ENCODE results near the gene ABCC3. TPM values are rescaled to one million over a fixed set of nuclear protein-coding genes. Genes with fewer than 3 reads are reported as not detected.
"Not testable (repeated sequence)": the region's sequence is repeated elsewhere in the genome, so short reads cannot be mapped to it uniquely, and the experiment has no call there.

ABCC3 gene
- polyA plus RNA-seq, 2 donors, result 17.7 to 32.0 TPM

DNA sequence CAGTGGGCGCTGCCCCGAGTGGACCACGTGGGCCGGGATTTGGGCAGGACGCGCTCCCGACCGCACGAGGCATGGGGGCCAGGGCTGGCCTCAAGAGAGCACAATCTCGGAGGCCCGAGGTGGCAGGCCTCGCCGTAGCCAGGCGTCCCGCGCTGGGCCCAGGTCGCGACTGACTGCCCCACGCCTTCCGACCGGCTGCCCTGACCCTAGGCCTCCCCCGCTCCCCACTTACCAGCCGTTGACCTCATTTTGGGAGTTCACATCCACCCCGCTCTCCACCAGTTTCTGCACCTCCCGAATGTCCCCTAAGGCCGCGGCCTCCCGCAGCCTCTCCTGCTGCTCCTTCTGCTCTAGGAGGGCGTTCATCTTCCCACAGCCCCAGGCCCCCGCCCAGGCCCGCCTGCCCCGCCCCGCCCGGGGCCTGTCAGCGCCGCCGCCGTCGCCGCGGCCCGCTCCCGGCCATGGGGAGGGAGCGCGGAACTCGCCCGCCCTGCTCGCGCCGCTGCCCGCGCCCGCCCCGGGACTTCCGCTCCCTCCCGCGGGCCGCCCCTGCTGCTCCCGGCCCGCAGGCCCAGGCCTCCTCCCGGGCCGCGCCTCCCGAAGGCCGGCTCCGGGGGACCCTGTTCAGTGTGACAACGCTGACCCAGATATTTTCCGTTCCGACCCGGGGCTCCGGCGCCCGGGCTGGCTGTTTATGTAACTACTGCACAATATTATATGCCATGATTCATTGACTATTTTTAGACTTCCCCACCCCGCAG is 72.8 kb downstream of the ABCC3 start, which contains the start of gene ANKRD40:
ANKRD40 (minus strand) TSS at position 626 of the 761 bp plus-strand sequence; CDS start at position 366, 260 bp downstream.
- WGBS, 2 donors, result 0% methylated on average over 68 to 74 of the region's 74 CpGs
- Histone ChIP-seq H3K27me3 (ENCODE audit: control insufficient read depth in 1 of 2, insufficient read depth in 2 of 2, low read length in 2 of 2) (no peaks in the 10 kb centered on the region), H3K4me1 (ENCODE audit: control insufficient read depth in 2 of 2, insufficient read depth in 2 of 2, low read length in 1 of 2) (peaks cover 0 to 4% of the 10 kb centered on the region in 2 donors), H3K27ac (ENCODE audit: low read depth in 2 of 2, low read length in 1 of 2) (peak within 1 kb of the TSS; percentile 96 to 97), H3K36me3 (ENCODE audit: control insufficient read depth in 2 of 2, insufficient read depth in 2 of 2, low read length in 1 of 2) (no peaks in the 10 kb centered on the region), H3K9me3 (ENCODE audit: control insufficient read depth in 2 of 2, insufficient read depth in 1 of 2, low read depth in 1 of 2, low read length in 1 of 2) (no peaks in the 10 kb centered on the region), H3K4me3 (ENCODE audit: low read depth in 1 of 2, low read length in 2 of 2) (peak within 1 kb of the TSS; percentile 55 to 79)

DNA sequence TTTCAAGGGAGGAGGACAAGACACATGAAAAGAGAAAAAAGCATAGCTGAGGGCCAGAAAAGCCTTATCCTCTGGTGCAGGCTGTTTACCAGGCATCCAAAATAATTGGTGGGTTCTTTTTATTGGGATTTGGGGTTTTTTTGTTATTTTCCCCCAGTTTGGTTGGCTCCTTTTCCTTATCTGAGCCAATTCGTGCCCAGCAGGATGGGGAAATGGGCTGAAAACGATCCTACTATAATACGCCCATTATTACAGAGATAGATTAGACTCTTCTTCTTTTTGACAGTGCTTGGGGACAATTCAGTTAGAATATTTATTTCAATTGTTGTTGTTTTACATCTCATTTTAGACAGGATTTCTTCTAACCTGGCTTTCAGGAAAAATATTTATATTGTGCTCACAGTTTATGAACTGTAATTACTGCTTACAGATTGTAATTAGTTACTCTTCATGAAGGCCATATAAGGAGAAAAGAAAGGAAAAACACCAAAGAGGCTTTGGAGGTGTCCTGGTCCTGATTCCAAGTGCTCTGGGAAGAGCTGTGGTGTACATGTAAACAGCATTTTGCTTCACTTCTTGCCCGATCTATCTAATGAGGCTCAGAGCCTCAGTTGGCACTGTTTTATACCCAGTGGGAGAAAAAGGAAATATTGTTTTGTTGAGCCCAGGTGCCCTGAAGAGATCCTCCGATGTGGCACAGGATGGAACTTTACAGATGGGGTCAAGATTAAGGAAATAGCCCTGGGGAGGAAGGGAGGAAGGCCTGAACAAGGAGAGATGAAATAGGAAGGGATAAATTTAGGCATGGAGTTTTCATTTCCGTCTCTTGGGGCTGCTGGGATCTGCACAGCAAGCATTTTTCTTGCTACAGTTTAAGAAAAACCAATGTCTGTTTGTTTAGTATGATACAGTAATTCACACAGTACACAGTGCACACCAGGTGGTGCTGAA is 73.6 kb downstream of the ABCC3 start:
- peak overlapping the region; percentile 55 to 79 for H3K4me3 ChIP-seq (ENCODE audit: low read depth in 1 of 2, low read length in 2 of 2)
- H3K27me3 ChIP-seq (ENCODE audit: control insufficient read depth in 1 of 2, insufficient read depth in 2 of 2, low read length in 2 of 2), result no peaks in the 10 kb centered on the region
- H3K36me3 ChIP-seq (ENCODE audit: control insufficient read depth in 2 of 2, insufficient read depth in 2 of 2, low read length in 1 of 2), result no peaks in the 10 kb centered on the region
- peaks cover 0 to 4% of the 10 kb centered on the region in 2 donors for H3K4me1 ChIP-seq (ENCODE audit: control insufficient read depth in 2 of 2, insufficient read depth in 2 of 2, low read length in 1 of 2)
- peak overlapping the region; percentile 96 to 97 for H3K27ac ChIP-seq (ENCODE audit: low read depth in 2 of 2, low read length in 1 of 2)
- 3 to 4% methylated on average over 6 of the region's 6 CpGs for whole genome bisulfite sequencing, 2 donors
- no peaks in the 10 kb centered on the region for H3K9me3 ChIP-seq (ENCODE audit: control insufficient read depth in 2 of 2, insufficient read depth in 1 of 2, low read depth in 1 of 2, low read length in 1 of 2)

DNA sequence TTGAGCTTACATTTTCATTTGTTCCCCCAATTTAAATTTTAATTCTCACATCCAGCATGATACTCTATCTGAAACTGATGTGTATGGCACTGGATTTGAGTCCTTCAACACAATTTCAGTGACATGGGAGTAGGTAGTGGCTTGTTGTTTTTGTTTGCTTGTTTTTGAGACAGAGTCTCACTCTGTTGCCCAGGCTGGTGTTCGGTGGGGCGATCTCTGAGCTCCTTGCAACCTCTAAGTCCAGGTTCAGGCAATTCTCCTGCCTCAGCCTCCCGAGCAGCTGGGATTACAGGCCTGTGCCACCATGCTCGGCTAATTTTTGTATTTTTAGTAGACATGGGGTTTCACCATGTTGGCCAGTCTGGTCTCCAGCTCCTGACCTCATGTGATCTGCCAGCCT is 74.4 kb downstream of the ABCC3 start:
- not testable (repeated sequence) for H3K27me3 ChIP-seq (ENCODE audit: control insufficient read depth in 1 of 2, insufficient read depth in 2 of 2, low read length in 2 of 2); H3K4me3 ChIP-seq (ENCODE audit: low read depth in 1 of 2, low read length in 2 of 2); H3K9me3 ChIP-seq (ENCODE audit: control insufficient read depth in 2 of 2, insufficient read depth in 1 of 2, low read depth in 1 of 2, low read length in 1 of 2); H3K36me3 ChIP-seq (ENCODE audit: control insufficient read depth in 2 of 2, insufficient read depth in 2 of 2, low read length in 1 of 2); H3K4me1 ChIP-seq (ENCODE audit: control insufficient read depth in 2 of 2, insufficient read depth in 2 of 2, low read length in 1 of 2)
- H3K27ac ChIP-seq (ENCODE audit: low read depth in 2 of 2, low read length in 1 of 2), result peak overlapping the region; percentile 75 to 97
- WGBS, 2 donors, result 85 to 86% methylated on average over 4 of the region's 4 CpGs

DNA sequence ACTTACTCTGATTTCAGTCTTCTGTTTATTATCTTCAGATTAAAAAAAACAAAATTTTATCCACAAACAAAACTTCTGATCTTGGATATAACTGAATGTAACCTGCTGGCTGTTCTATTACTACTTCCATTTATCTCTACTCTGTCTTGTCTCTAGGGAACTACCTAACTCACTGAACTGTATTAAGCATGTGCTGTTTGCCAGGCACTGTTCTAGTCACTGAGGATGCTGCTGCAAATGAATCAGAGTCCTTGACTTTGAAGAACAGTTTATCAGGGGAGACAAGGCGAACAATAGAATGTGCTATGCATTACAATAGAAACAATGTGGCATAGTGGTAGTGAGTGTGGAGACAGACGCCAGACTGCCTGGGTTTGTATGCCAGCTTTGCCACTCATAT is 75.3 kb downstream of the ABCC3 start:
- Histone ChIP-seq H3K9me3 (ENCODE audit: control insufficient read depth in 2 of 2, insufficient read depth in 1 of 2, low read depth in 1 of 2, low read length in 1 of 2) (no peaks in the 10 kb centered on the region), H3K4me3 (ENCODE audit: low read depth in 1 of 2, low read length in 2 of 2) (no peak overlapping the region), H3K36me3 (ENCODE audit: control insufficient read depth in 2 of 2, insufficient read depth in 2 of 2, low read length in 1 of 2) (no peaks in the 10 kb centered on the region), H3K27ac (ENCODE audit: low read depth in 2 of 2, low read length in 1 of 2) (no peak overlapping the region), H3K4me1 (ENCODE audit: control insufficient read depth in 2 of 2, insufficient read depth in 2 of 2, low read length in 1 of 2) (peaks cover 0 to 2% of the 10 kb centered on the region in 2 donors), H3K27me3 (ENCODE audit: control insufficient read depth in 1 of 2, insufficient read depth in 2 of 2, low read length in 2 of 2) (no peaks in the 10 kb centered on the region)
- WGBS, 2 donors, result 81 to 83% methylated on average over 2 of the region's 2 CpGs

DNA sequence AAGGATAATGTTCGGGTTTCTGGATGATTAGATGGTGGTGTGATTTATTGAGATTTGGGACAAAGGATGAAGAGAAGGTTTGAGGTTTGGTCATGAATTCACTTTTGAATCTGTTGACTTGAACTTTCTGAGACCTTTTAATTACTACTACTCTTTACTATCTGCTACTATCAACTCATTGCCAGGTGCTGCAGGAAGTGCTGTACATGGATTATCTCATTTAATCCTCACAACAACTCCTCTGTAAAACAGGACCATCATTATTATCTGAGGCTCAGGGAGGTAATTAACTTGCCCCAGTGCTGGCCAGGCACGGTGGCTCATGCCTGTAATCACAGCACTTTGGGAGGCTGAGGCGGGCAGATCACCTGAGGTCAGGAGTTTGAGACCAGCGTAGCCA is 76.0 kb downstream of the ABCC3 start:
- Histone ChIP-seq H3K9me3 (ENCODE audit: control insufficient read depth in 2 of 2, insufficient read depth in 1 of 2, low read depth in 1 of 2, low read length in 1 of 2) (no peaks in the 10 kb centered on the region), H3K27me3 (ENCODE audit: control insufficient read depth in 1 of 2, insufficient read depth in 2 of 2, low read length in 2 of 2) (no peaks in the 10 kb centered on the region), H3K36me3 (ENCODE audit: control insufficient read depth in 2 of 2, insufficient read depth in 2 of 2, low read length in 1 of 2) (no peaks in the 10 kb centered on the region), H3K4me1 (ENCODE audit: control insufficient read depth in 2 of 2, insufficient read depth in 2 of 2, low read length in 1 of 2) (peaks cover 0 to 2% of the 10 kb centered on the region in 2 donors), H3K4me3 (ENCODE audit: low read depth in 1 of 2, low read length in 2 of 2) (no peak overlapping the region), H3K27ac (ENCODE audit: low read depth in 2 of 2, low read length in 1 of 2) (no peak overlapping the region)
- 93 to 95% methylated on average over 4 of the region's 4 CpGs for WGBS, 2 donors

DNA sequence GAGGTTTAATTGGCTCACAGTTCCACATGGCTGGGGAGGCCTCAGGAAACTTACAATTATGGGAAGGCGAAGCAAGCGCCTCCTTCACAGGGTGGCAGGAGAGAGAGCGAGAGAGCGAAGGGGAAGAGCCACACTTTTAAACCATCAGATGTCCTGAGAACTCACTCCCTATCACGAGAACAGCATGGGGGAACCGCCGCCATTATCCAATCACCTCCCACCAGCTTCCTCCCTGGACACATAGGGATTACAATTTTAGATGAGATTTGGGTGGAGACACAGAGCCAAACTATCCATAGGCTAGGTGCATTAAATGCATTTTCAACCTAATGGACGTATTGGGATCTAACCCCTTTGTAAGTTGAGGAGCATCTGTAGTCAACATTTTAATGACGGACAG is 78.0 kb downstream of the ABCC3 start:
- Histone ChIP-seq H3K27ac (ENCODE audit: low read depth in 2 of 2, low read length in 1 of 2) (no peak overlapping the region), H3K4me1 (ENCODE audit: control insufficient read depth in 2 of 2, insufficient read depth in 2 of 2, low read length in 1 of 2) (peaks cover 0 to 2% of the 10 kb centered on the region in 2 donors), H3K4me3 (ENCODE audit: low read depth in 1 of 2, low read length in 2 of 2) (no peak overlapping the region), H3K9me3 (ENCODE audit: control insufficient read depth in 2 of 2, insufficient read depth in 1 of 2, low read depth in 1 of 2, low read length in 1 of 2) (no peaks in the 10 kb centered on the region), H3K27me3 (ENCODE audit: control insufficient read depth in 1 of 2, insufficient read depth in 2 of 2, low read length in 2 of 2) (no peaks in the 10 kb centered on the region), H3K36me3 (ENCODE audit: control insufficient read depth in 2 of 2, insufficient read depth in 2 of 2, low read length in 1 of 2) (no peaks in the 10 kb centered on the region)
- 94% methylated on average over 9 of the region's 9 CpGs for WGBS, 2 donors

DNA sequence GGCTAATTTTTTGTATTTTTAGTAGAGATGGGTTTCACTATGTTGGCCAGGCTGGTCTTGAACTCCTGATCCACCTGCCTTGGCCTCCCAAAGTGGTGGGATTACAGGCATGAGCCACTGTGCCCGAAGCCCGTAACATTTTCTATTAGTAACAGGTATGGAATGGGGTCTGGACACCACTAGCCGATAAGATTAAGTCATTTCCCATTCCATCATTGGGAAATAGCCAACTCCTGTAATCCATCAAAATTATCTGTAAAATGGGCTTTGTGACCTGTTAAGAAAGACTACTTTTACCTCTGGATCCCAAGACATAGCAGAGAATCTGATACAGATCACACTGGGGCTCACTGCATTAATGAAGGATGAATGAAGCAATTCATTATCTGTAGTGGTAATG is 80.8 kb downstream of the ABCC3 start:
- Histone ChIP-seq H3K36me3 (ENCODE audit: control insufficient read depth in 2 of 2, insufficient read depth in 2 of 2, low read length in 1 of 2) (no peaks in the 10 kb centered on the region), H3K27ac (ENCODE audit: low read depth in 2 of 2, low read length in 1 of 2) (no peak overlapping the region), H3K4me1 (ENCODE audit: control insufficient read depth in 2 of 2, insufficient read depth in 2 of 2, low read length in 1 of 2) (peaks cover 0 to 4% of the 10 kb centered on the region in 2 donors), H3K4me3 (ENCODE audit: low read depth in 1 of 2, low read length in 2 of 2) (no peak overlapping the region), H3K27me3 (ENCODE audit: control insufficient read depth in 1 of 2, insufficient read depth in 2 of 2, low read length in 2 of 2) (no peaks in the 10 kb centered on the region), H3K9me3 (ENCODE audit: control insufficient read depth in 2 of 2, insufficient read depth in 1 of 2, low read depth in 1 of 2, low read length in 1 of 2) (no peaks in the 10 kb centered on the region)
- 90 to 96% methylated on average over 3 of the region's 3 CpGs for WGBS, 2 donors

DNA sequence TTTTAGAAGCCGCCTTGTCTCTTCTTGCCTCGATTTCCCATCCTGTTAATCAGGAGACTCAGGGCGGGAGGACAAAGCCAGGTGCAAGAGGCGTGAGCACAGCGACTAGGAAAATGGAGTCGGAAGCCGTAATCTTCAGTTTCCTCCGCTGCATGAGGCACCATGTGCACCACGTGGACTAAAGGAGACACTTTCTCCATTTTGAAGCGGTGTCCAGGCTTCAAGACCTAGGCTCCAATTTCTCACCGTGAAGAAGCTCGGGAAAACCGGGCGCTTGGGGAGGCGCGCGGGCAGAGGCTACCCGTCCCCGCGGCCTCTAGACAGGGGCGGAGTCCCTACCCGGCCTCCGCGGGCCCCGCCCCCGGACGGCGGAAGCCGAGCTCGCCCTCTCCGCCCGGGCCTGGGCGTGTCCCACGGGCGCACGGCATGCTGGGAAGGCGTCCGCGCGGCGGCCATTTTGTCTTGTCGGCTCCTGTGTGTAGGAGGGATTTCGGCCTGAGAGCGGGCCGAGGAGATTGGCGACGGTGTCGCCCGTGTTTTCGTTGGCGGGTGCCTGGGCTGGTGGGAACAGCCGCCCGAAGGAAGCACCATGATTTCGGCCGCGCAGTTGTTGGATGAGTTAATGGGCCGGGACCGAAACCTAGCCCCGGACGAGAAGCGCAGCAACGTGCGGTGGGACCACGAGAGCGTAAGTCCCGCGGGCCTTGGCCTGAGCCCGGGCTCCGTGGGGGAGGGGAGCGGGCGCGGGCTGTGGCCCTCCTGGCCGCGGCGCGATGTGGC is 84.7 kb downstream of the ABCC3 start, which contains the start of gene LUC7L3:
LUC7L3 (plus strand) TSS at position 460 of the 780 bp plus-strand sequence; CDS start at position 590, 130 bp downstream.
- Histone ChIP-seq H3K9me3 (ENCODE audit: control insufficient read depth in 2 of 2, insufficient read depth in 1 of 2, low read depth in 1 of 2, low read length in 1 of 2) (no peaks in the 10 kb centered on the region), H3K4me3 (ENCODE audit: low read depth in 1 of 2, low read length in 2 of 2) (peak within 1 kb of the TSS; percentile 90 to 99), H3K4me1 (ENCODE audit: control insufficient read depth in 2 of 2, insufficient read depth in 2 of 2, low read length in 1 of 2) (peaks cover 0 to 4% of the 10 kb centered on the region in 2 donors), H3K27ac (ENCODE audit: low read depth in 2 of 2, low read length in 1 of 2) (peak within 1 kb of the TSS; percentile 97 to 99), H3K27me3 (ENCODE audit: control insufficient read depth in 1 of 2, insufficient read depth in 2 of 2, low read length in 2 of 2) (no peaks in the 10 kb centered on the region), H3K36me3 (ENCODE audit: control insufficient read depth in 2 of 2, insufficient read depth in 2 of 2, low read length in 1 of 2) (no peaks in the 10 kb centered on the region)
- 1% methylated on average over 74 to 76 of the region's 76 CpGs for WGBS, 2 donors

All from esophagus (tissue), 2 donors.